ENCODE results near the gene PFKFB3.

GRCh38 chr10:6300106-6300783 lies 97.5 kb downstream of the PFKFB3 start:
- TF ChIP-seq CTCF (IDR thresholded peaks at IDR 0.05; ENCODE audit: low read depth, low read length, poor library complexity, severe bottlenecking) (no peak), EZH2phosphoT487 (IDR thresholded peaks at IDR 0.05; ENCODE audit: borderline replicate concordance, low read length) (no peak)
